ENCODE data around the gene MYH10.

DNA sequence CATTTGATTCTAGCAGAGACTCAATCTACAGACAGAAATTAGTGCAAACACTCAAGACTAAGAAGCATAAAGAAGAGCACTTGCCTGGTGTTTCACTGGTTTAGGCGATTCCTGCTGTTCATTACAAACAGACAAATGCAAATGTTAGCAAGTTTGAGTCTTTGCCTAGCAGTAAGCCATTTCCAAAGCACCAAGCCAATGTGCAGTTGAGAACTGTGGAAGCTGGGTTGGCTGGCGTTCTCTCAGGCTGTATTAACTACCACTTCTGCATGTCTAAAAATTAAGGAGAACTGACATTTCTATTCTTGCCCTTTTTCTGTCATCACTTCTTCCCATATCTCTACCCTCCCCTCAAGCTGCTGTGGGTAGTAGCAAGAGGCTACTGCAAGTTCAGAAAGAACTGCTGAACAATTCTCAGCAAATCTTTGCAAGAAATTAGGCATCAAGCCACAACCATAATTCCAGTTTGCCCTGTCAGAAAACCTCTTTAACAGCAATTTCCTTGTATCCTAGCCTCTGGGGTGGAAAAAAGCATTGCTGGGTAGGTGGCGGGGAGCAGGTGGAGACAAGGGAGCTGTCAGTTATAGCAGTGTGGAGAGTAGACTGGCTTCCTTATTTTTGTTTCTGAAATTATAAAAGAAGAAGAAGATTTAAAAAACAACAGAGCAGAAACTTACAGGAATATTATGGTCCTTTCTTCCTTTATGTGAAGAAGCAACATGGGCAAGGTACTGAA, 53.8 kb downstream of the MYH10 start:
- TF ChIP-seq, protein P1, sequence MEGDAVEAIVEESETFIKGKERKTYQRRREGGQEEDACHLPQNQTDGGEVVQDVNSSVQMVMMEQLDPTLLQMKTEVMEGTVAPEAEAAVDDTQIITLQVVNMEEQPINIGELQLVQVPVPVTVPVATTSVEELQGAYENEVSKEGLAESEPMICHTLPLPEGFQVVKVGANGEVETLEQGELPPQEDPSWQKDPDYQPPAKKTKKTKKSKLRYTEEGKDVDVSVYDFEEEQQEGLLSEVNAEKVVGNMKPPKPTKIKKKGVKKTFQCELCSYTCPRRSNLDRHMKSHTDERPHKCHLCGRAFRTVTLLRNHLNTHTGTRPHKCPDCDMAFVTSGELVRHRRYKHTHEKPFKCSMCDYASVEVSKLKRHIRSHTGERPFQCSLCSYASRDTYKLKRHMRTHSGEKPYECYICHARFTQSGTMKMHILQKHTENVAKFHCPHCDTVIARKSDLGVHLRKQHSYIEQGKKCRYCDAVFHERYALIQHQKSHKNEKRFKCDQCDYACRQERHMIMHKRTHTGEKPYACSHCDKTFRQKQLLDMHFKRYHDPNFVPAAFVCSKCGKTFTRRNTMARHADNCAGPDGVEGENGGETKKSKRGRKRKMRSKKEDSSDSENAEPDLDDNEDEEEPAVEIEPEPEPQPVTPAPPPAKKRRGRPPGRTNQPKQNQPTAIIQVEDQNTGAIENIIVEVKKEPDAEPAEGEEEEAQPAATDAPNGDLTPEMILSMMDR (IDR thresholded peaks at IDR 0.05; ENCODE audit: insufficient read depth, low read length, poor library complexity, severe bottlenecking), result no peak
- no peak for TF ChIP-seq EZH2phosphoT487 (conservative IDR thresholded peaks at IDR 0.05; ENCODE audit: low read length)
